ENCODE data around the gene RIPOR2. TPM values are rescaled to one million over a fixed set of nuclear protein-coding genes. Genes with fewer than 3 reads are reported as not detected.

Gene RIPOR2
- total and polyA plus RNA-seq, 4 donors = 1.6 to 10.9 (median 3.7) TPM

DNA sequence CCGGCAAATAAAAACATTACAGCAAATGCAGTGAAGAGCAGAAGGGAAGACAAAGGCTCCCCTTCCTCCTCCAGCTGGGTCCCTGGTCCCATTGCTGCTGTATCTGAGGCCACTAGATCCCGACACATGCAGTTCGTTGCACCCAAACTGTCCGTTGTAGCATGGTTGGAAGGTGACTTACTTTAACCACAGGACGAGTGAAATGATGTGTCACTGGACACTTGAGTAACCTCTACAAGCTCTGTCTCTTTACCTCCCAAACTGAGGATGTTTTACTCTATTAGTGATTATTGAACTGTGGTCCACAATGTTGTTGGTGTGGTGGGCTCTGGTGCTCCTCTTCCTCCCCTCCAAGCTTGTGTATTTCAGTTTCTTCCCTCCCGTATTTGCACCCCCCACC, 90.9 kb downstream of the RIPOR2 start:
- Histone ChIP-seq H3K27ac (ENCODE audit: low read depth in 1 of 2, low read length in 2 of 2) (no peak overlapping the region), H3K9ac (ENCODE audit: low read depth in 1 of 2, low read length in 2 of 2) (no peak overlapping the region), H3K4me1 (ENCODE audit: control insufficient read depth in 4 of 4, insufficient read depth in 4 of 4, low read length in 3 of 4) (no peaks in the 10 kb centered on the region), H3K9me3 (ENCODE audit: control insufficient read depth in 4 of 4, low read length in 3 of 4) (no peaks in the 10 kb centered on the region), H3K27me3 (ENCODE audit: control insufficient read depth in 4 of 4, insufficient read depth in 4 of 4, low read length in 3 of 4) (no peaks in the 10 kb centered on the region), H3K4me3 (ENCODE audit: low read depth in 1 of 3, low read length in 3 of 3) (no peak overlapping the region), H3K36me3 (ENCODE audit: control insufficient read depth in 4 of 4, insufficient read depth in 3 of 4, low read depth in 1 of 4, low read length in 3 of 4) (peaks cover 0 to 7% (median 3%) of the 10 kb centered on the region in 4 donors)
- whole genome bisulfite sequencing = 93% methylated on average over 6 of the region's 6 CpGs
- TF ChIP-seq RXRA (IDR thresholded peaks at IDR 0.05) = no peak
- TF ChIP-seq HNF4G (IDR thresholded peaks at IDR 0.05) = no peak
- TF ChIP-seq RAD21 (IDR thresholded peaks at IDR 0.05) = no peak
- no peak for TF ChIP-seq GABPA (IDR thresholded peaks at IDR 0.05 in 1 of 2, conservative IDR thresholded peaks at IDR 0.05 in 1 of 2)
- TF ChIP-seq SP1 (IDR thresholded peaks at IDR 0.05) = no peak
- TF ChIP-seq TAF1 (conservative IDR thresholded peaks at IDR 0.05) = no peak
- TF ChIP-seq YY1 (IDR thresholded peaks at IDR 0.05) = no peak
- TF ChIP-seq, protein P1, sequence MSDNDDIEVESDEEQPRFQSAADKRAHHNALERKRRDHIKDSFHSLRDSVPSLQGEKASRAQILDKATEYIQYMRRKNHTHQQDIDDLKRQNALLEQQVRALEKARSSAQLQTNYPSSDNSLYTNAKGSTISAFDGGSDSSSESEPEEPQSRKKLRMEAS (IDR thresholded peaks at IDR 0.05) = no peak
- TF ChIP-seq HNF4A (conservative IDR thresholded peaks at IDR 0.05) = no peak
- TF ChIP-seq EGR1 (IDR thresholded peaks at IDR 0.05; ENCODE audit: low read depth in 2 of 2) = no peak
- TF ChIP-seq, protein P2, sequence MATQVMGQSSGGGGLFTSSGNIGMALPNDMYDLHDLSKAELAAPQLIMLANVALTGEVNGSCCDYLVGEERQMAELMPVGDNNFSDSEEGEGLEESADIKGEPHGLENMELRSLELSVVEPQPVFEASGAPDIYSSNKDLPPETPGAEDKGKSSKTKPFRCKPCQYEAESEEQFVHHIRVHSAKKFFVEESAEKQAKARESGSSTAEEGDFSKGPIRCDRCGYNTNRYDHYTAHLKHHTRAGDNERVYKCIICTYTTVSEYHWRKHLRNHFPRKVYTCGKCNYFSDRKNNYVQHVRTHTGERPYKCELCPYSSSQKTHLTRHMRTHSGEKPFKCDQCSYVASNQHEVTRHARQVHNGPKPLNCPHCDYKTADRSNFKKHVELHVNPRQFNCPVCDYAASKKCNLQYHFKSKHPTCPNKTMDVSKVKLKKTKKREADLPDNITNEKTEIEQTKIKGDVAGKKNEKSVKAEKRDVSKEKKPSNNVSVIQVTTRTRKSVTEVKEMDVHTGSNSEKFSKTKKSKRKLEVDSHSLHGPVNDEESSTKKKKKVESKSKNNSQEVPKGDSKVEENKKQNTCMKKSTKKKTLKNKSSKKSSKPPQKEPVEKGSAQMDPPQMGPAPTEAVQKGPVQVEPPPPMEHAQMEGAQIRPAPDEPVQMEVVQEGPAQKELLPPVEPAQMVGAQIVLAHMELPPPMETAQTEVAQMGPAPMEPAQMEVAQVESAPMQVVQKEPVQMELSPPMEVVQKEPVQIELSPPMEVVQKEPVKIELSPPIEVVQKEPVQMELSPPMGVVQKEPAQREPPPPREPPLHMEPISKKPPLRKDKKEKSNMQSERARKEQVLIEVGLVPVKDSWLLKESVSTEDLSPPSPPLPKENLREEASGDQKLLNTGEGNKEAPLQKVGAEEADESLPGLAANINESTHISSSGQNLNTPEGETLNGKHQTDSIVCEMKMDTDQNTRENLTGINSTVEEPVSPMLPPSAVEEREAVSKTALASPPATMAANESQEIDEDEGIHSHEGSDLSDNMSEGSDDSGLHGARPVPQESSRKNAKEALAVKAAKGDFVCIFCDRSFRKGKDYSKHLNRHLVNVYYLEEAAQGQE (IDR thresholded peaks at IDR 0.05) = no peak
- TF ChIP-seq, protein P3, sequence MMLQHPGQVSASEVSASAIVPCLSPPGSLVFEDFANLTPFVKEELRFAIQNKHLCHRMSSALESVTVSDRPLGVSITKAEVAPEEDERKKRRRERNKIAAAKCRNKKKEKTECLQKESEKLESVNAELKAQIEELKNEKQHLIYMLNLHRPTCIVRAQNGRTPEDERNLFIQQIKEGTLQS (IDR thresholded peaks at IDR 0.05) = no peak
- TF ChIP-seq FOXA2 (IDR thresholded peaks at IDR 0.05) = no peak
- no peak for TF ChIP-seq JUND (IDR thresholded peaks at IDR 0.05)
- DNase-seq (ENCODE audit: low spot score) = no peak

DNA sequence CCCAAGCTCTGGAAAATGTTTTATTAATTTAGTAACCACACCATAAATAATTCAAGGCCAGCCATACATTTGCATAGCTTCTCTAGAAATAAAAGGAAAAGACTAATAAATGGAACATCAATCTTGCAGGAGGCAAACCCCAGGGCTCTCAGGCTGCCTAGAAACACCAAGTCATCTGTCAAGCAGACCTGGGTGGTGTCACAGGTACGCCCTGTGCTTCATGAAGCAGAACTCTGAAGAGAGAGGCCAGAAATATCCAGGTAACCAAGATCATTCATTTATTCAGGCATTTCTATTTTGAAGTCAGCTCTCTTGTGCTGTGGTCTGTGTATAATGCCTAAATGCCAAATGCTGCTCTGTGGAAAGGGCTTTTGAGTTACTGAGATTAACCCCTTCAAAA, 91.7 kb downstream of the RIPOR2 start:
- TF ChIP-seq FOXA2 (IDR thresholded peaks at IDR 0.05) (no peak), EGR1 (IDR thresholded peaks at IDR 0.05; ENCODE audit: low read depth in 2 of 2) (no peak), SP1 (IDR thresholded peaks at IDR 0.05) (no peak), YY1 (IDR thresholded peaks at IDR 0.05) (no peak)
- TF ChIP-seq, protein P4, sequence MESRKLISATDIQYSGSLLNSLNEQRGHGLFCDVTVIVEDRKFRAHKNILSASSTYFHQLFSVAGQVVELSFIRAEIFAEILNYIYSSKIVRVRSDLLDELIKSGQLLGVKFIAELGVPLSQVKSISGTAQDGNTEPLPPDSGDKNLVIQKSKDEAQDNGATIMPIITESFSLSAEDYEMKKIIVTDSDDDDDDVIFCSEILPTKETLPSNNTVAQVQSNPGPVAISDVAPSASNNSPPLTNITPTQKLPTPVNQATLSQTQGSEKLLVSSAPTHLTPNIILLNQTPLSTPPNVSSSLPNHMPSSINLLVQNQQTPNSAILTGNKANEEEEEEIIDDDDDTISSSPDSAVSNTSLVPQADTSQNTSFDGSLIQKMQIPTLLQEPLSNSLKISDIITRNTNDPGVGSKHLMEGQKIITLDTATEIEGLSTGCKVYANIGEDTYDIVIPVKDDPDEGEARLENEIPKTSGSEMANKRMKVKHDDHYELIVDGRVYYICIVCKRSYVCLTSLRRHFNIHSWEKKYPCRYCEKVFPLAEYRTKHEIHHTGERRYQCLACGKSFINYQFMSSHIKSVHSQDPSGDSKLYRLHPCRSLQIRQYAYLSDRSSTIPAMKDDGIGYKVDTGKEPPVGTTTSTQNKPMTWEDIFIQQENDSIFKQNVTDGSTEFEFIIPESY (IDR thresholded peaks at IDR 0.05) = no peak
- H3K27me3 ChIP-seq (ENCODE audit: control insufficient read depth in 4 of 4, insufficient read depth in 4 of 4, low read length in 3 of 4) = no peaks in the 10 kb centered on the region
- no peaks in the 10 kb centered on the region for H3K4me1 ChIP-seq (ENCODE audit: control insufficient read depth in 4 of 4, insufficient read depth in 4 of 4, low read length in 3 of 4)
- 96% methylated on average over 1 of the region's 1 CpG for whole genome bisulfite sequencing
- H3K36me3 ChIP-seq (ENCODE audit: control insufficient read depth in 4 of 4, insufficient read depth in 3 of 4, low read depth in 1 of 4, low read length in 3 of 4) = peaks cover 0 to 7% (median 2%) of the 10 kb centered on the region in 4 donors
- H3K4me3 ChIP-seq (ENCODE audit: low read depth in 1 of 3, low read length in 3 of 3) = no peak overlapping the region
- H3K9ac ChIP-seq (ENCODE audit: low read depth in 1 of 2, low read length in 2 of 2) = no peak overlapping the region
- H3K27ac ChIP-seq (ENCODE audit: low read depth in 1 of 2, low read length in 2 of 2) = no peak overlapping the region
- no peak for DNase-seq (ENCODE audit: low spot score)
- H3K9me3 ChIP-seq (ENCODE audit: control insufficient read depth in 4 of 4, low read length in 3 of 4) = no peaks in the 10 kb centered on the region

Measured in liver (tissue), 9 donors.